ENCODE data around the gene TMEM259.

TMEM259 gene

GRCh38 chr19:1066251-1066747 is 45.4 kb upstream of the TMEM259 start:
- no peak for TF ChIP-seq CTCF (conservative IDR thresholded peaks at IDR 0.05; ENCODE audit: control insufficient read depth, insufficient read depth, low read depth, low read length)
- no peak overlapping the region for H3K4me3 ChIP-seq (ENCODE audit: control insufficient read depth, low read depth, low read length)
- no peak for DNase-seq (ENCODE audit: low read depth)

- no peak overlapping the region for H3K4me3 ChIP-seq (ENCODE audit: control insufficient read depth, low read depth, low read length)
- no peak for TF ChIP-seq CTCF (conservative IDR thresholded peaks at IDR 0.05; ENCODE audit: control insufficient read depth, insufficient read depth, low read depth, low read length)
- DNase-seq (ENCODE audit: low read depth) = no peak
Observed at GRCh38 chr19:1065606-1066109, 44.7 kb upstream of the TMEM259 start.

GRCh38 chr19:1064661-1065605 is 44.0 kb upstream of the TMEM259 start:
- DNase-seq (ENCODE audit: low read depth) = peak; percentile 64
- peak; percentile 39 for TF ChIP-seq CTCF (conservative IDR thresholded peaks at IDR 0.05; ENCODE audit: control insufficient read depth, insufficient read depth, low read depth, low read length)
- H3K4me3 ChIP-seq (ENCODE audit: control insufficient read depth, low read depth, low read length) = no peak overlapping the region

- TF ChIP-seq CTCF (conservative IDR thresholded peaks at IDR 0.05; ENCODE audit: control insufficient read depth, insufficient read depth, low read depth, low read length) = no peak
Observed at GRCh38 chr19:1063909-1064660, 43.2 kb upstream of the TMEM259 start.

GRCh38 chr19:1063030-1063908 is 42.3 kb upstream of the TMEM259 start:
- DNase-seq (ENCODE audit: low read depth) = peak; percentile 19
- TF ChIP-seq CTCF (conservative IDR thresholded peaks at IDR 0.05; ENCODE audit: control insufficient read depth, insufficient read depth, low read depth, low read length) = no peak
- no peak overlapping the region for H3K4me3 ChIP-seq (ENCODE audit: control insufficient read depth, low read depth, low read length)

More at GRCh38 chr19:1063909-1064660, 43.2 kb upstream of the TMEM259 start:
- no peak for DNase-seq (ENCODE audit: low read depth)
- H3K4me3 ChIP-seq (ENCODE audit: control insufficient read depth, low read depth, low read length) = no peak overlapping the region

Data from fibroblast of mammary gland (primary cell).